GM19043 (cell line): ENCODE data around the gene HOXB7.

Source experiments
- ATAC-seq: cut with Tn5 transposase; IDR thresholded peaks from one replicate; pipeline ENCODE4 v1.9.1; 2021; ENCODE audit warnings: low read depth; ENCODE audit not compliant: unreplicated experiment

HOXB7 gene

DNA sequence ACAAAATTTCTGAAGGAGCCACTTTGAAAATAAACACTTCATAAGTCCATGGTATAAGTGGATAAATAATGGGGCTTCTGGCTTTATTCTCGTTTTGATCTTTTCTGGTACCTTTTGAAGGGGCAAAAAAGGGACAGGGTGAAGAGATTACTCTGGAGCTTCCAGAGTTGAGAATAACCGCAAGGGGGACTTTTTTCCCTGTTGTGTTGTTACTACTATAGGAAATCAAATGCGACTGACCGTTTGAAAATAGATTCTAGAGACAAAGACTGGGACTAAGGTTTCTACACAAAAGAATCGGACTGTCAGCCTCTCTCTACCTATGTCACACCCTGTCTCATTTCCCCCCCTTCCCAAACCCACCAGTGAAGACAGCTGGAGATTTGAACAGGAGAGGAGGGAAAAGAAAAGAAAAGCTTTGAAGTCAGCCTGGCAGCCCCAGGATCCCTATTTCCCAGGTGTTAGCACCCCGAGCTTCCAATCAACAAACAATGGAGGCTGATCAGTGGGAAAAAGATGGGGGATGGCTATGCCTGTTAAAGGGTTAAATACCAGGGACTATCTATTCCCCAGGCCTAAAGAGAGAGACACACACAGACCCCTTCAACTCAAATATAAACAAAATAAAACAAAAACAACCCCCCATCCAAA, 41.0 kb downstream of the HOXB7 start:
- ATAC-seq, result no peak

DNA sequence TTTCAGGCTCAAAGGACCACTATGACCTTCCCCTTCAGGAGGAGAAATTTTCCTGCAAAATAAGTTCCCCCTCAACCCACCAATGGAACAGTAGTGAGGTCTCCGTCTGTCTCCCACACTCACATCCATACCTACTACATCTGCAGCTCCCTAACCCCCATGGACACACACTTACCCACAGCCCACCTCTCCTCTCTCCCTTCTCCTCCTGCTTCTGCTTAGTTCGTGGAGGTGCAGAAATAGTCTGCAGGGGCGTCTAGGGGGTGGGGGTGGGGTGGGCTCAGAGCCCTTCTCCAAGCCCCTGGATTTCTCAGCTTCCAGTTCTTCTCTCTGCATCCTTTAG, 41.6 kb downstream of the HOXB7 start:
- ATAC-seq, result no peak

DNA sequence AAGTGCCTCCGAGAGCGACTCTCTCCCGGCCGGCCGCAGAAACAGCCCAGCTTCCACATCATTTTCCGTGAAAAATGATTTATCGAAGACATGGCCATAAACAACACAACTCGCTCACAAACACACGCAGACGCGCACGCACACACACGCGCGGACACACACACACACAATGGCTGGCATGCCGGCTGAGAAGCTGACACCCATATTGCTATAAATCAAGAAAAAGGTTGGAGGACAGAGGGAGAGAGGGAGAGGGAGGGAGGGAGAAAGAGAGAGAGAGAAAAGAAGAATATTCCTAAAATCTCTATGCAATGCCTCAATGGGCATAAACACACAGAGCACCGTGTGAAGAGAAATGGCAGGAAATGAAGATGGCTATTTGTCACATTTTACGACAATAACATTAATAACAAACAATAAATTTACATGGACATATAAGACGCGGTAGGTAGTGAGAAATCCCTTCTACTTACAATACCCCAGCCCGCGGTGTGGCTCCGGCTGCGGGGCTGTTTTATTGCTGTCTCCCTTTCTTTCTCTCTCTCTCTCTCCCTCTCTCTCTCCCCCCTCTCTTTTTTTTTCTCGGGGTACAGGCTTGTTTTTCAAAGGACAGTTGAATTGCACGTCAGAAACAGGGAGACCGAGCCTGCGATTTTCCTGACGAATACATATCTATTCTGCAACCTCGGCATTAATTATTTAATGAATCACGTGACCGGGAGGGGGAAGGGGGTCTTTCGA, 42.1 kb downstream of the HOXB7 start:
- ATAC-seq, result no peak

DNA sequence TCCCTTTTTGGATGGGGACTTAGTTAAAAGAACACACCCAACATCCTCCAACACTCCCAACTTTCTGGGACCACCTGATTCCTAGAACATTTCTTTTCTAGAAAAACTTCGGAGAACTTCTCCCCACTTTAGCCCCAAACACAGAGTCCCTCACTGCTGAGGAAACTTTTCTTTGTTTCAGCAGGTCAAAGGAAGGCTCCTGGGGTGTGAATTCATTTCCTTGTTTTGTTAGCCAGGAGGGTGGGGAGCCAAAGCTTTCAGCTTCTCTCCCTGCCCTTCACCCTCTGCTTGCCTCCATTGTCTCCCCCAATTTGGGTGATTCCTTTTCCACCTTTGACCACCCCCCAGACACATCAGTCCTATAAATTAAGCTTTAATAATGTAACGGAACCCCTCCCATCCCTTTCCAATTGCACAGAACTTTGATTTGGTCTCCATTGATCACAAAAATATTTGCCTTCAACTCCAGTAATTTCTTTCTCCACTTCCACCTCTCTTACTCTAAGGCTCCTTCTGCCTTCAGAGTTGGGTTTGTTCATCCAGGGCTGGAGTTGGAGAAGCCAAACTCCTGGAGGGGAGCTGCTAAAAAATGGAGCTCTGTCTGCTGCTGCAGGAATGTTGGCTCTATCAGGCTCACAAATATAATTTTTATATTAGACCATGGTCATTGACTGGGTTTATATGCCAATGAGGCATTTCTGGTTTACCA, 43.0 kb downstream of the HOXB7 start:
- no peak for ATAC-seq

DNA sequence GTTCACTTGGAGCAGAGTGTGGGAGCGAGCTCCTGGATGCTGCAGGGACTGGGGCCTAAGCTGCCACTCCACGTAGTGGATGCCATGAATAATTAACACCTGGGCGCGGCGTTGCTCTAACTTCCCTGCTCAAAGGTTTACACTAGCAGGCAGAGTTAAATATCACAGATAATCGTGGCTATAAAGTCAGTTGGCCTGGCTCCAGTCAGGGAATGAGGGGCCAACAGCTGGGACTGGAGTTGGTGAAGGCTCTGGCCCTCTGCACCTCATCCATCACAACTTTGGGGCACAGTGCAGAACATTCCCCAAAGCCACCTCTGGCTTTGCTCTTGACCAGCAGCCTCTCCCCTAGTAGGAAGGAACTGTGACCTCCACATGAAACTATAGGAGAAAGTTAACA, 43.6 kb downstream of the HOXB7 start:
- no peak for ATAC-seq

DNA sequence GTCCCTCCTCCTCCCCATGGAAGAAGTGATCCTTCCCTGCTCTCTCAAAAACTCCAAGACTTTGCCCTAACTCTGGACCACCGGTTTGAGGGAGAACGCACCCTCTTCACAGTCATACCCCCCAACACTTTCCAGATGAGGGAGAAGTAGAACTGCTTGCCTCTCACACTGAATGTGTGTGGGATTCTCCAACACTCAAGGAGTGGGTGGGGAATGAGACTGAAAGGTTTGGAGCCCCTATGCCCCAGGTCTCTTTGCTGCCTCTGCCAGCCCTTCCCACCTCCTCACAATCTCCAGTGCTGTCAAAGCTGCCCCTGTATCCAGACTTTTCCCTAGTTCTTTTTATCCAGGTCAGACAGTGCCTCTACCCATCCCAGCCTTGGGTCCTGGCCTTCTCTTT, 44.1 kb downstream of the HOXB7 start:
- no peak for ATAC-seq

DNA sequence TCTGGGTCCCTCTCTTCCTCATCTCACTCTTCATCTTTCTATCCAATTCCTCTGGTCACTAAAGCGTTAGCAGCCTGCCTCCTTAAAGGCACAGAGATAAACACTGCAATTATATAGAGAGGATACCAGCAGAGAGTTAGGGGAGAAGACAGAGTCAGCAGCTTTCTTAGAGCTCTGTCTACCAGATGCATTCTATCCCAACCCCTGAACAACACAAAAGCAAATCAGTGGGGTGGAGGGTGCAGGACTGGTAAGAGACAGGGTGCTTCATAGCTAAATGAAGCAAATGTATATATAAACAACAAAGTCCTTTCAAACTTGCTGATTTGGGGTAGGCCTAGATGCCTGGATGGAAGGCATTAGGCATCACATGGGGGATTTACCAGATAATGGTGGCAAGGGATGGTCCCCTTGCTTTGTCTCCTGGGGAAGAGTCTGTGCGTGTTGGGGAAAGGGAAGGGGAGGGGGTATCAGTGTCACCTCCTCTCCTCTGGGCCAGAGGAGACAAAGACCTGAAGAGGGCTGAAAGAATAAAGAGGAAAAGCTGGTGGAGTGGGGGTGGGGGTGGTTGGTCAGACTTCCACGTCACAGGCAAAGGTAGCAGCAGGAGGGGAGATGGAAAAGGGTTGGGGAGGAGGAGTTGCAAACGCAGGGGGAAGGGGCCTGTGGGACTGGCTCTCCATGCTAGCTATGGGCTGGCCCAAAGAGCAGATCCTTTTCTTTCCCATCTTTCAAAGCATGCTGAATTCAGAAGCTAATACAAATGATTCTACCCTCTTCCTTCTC, 44.7 kb downstream of the HOXB7 start:
- no peak for ATAC-seq

DNA sequence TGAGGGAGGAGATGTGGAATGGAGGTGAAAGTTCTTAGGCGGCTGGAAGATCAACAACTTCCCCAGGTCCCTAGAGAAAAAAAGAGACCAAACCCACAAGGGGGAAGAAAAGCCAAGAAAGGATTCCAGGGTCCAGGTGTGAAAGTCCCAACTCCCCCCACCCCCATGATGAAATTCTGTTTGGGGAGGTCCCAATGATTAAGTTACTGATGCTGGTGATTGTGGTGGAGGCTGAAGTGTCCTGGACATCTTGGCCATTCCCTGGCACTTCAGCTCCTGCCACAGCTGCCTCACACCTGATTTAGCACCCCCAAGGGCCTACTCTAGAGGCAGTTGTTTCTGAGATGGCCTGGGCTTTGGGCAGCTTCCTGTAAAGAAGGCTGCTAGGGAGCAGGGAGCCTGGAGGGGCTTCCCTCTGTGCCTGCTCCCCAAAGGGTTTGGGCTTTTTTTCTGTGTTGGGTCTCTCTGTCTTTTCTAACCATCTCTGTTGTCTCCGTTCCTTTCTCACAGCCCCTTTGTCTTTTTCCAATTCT, 45.7 kb downstream of the HOXB7 start:
- no peak for ATAC-seq

DNA sequence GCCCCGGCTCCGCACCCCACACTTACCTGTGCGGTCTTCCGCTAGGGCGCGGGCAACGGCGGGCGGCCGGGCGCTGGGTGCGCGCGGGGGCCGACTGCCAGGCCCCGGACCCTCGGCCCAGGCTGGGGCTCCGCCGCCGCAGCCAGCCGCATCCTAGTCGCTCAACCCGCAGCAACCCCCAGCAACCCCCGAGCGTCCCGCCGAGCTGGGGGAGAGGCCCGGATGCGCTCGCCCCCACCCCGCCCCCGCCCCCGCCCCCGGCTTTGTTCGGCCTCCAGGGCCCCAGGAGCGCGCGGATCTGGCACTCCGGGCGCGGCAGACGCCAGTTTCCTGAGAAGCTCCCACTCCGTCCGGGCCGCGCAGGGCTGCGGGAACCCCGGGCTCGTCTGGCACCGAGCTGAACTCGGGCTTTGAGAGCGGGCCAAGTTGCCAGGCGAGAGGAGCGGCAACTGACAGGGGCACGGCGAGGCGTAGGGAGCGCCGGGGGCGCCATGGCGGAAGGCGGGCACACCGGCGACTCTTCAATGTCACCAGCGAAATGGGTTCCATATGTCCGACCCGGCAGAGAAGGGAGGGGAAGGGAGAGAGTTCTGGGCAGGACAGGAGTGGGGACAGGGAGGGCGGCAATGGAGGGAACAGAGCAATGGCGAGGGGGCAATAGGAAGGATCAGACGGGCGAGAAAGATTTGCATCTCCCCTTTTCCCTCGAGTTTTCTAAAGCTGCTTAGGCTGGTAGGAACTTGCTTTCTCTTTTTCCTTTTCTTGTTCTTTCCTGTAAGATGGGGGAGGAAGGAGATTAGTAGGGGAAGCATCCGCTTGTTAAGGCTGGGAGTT, 46.4 kb downstream of the HOXB7 start:
- no peak for ATAC-seq

DNA sequence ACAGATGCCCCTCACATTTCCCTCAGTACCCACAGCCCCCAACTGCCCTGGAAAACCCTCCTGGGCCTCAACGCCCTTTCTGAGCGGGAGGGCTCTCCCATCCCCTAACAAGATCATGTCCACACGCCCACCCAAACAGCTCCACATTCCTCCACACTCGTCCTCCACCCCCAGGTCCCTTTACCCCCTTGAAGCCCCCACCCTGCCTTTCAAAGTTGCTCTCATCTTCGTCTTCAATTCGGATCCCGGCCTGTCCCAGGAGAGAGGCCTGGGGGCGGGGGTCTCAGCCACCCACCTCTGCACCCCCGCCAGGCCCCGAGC, 47.0 kb downstream of the HOXB7 start:
- ATAC-seq, result no peak

DNA sequence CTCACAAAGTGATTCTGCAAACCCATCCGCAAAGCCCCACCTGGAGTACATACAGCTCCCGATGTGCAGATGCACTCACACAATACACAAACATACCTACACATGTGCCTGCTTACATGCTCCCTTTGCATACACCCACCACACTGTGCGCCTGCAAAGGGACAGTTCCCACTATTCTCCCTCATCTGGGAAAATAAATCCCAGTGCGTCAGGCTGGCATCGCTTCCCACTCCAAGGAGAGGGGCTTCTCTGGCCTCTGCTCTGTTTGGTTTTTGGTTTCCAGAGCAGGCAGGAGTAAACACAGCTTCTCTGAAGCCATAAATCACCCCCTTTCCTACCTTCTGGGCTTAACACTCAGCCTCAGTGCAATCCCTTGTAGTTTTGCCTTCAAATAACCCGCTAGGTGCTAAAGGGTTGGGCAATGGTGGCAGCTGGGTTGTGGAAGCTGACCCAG, 47.4 kb downstream of the HOXB7 start:
- no peak for ATAC-seq

DNA sequence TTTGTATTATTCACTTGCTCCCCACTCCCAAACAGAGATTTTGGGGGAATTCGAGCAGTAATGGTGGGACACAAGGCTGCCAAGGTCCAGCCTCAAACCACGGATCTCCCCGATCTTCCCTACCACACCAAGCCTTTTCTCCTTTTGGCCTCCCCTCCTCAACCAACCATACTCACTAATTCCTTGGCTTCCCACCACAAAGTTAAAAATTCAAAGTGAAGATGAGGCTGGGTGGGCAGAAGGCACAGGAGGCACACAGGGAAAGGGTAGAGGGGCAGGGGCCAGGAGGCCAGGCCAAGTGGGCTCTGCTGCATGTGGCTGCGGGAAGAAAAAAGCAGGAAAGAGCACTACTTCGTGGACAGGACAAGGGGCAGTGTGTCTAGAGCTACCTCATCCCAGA, 47.9 kb downstream of the HOXB7 start:
- ATAC-seq, result no peak

DNA sequence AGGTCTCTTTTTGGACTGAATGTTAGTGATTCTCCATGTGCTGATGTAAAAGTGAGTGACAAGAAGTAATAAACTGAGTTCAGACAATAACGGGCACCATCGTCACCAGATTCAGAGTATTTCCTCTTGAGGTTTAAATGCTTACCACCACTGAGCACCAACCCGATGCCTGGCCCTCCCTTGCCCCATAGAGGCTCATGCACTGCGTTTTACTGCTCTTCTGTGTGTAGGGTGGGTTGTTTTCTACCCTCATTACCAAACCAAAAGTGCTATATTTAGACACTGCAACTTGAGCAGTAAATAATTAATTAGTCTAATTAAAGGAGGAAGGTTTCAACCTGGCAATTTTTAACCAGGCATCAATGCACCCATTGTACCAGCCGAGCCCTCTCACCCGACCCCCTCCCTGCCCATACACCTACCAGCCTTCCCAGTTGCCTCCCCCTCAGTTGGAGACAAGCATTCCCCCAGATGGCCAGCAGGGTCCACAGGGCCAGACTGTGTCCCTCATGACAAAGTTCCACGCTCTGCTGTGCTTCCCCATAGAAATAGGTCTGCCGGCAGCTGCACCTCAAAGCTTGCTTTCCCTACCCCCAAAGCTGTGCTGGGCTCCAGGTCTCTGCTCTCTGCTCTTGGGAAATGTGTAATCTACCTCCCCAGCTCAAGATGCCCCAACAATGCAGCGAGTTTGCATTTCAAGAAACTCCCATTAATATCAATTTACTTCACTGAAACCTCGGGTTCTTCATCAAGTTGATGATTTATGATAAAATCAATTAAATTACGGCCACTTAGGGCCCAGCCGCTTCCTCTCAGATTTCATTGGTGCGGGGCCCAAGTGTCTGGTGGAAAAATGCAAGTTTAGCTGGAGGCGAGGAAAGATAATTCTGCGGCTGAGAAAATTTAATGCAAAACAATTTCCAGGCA, 48.7 kb downstream of the HOXB7 start:
- peak; percentile 55 for ATAC-seq

DNA sequence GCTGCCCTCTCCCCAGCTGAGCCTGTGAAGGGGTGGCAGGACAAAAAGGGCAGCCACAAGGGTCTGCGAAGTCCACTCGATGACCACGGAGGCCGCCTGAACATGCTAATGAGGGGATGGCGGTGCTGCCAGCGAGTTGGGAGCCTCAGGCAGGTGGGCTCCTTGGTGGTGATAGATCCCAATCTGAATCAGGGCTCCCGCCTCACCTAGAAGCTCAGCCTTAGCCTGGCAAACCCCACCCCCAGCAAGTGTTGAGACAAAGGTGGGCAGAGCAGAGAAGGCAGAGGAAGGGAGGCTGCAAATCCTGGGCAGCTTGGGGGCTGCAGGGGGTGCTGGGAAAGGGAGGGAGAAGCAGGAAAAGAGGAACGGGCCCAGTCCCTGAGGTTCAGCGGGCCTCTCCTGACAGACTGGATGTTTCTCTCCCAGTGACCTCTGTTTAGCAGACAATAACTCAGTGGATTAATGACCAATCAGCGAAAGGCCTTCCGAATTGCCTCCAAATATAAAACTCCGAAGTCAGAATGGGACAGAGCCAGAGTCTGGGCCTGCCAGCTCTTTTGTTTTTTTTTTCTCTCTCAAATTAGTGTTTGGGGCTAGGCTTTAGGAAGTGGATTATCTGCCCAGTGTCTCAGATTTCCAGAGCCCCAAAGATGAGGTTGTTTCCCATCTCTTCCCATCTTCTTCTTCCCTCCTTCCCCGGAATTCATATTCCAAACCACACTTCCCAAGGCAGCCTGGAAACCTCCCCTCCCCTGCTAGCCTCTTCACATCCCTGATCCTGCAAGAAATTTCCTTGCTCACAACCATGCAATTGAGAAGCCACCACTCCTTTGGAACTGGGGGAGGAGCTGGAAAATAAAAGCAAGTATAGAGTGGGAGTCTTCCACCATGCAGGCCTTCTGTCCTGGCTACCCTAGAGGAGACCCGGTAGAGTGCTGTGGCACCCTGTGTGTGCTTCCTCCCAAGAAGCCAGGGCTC, 50.7 kb downstream of the HOXB7 start:
- no peak for ATAC-seq

DNA sequence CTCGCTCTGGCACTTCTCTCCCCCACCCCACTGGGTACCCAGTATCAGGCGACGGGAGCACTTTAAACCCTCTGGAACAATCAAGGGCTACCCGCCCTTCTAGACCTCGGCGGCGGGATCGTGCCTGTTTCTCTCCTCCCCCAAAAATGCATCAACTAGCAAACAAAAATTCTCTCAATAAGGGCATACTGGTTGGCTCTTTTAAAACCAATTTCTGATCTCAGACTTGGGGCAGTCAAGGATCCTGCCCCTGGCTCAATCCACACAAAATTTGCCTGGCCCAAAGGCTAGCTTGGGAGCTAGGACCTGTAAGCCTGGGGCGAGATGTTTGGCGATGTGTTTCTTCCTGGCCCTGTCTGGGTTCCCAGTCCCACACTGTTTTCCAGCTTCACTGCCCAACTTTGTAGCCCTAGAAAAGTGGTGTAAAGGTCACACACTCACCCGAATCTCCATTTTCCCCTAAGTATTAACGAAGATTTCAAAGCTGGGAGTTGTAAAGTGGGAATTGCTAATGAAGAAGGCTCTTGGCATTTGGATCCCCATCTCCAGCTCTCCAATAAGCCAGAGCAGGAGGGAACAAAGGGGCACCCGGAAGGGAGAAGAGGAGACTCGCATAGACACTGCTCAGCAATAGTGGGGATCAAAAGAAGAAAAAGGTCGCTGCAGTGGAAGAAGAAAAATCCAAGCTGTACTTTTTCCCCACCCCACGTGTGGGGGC, 51.5 kb downstream of the HOXB7 start:
- no peak for ATAC-seq

DNA sequence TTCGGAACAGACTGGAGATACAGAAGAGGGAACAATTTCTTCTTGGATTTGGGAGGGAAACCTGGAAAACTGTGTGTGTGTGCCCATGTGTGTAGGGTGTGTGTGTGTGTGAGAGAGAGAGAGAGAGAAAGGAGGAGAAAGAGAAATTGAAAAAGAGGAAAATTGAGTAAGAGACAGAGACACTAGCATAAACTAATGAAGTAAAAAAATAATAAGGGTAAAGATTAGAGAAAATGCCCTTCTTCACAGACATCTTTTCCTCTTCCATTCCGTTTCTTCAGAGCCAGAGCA, 52.0 kb downstream of the HOXB7 start:
- ATAC-seq, result no peak

DNA sequence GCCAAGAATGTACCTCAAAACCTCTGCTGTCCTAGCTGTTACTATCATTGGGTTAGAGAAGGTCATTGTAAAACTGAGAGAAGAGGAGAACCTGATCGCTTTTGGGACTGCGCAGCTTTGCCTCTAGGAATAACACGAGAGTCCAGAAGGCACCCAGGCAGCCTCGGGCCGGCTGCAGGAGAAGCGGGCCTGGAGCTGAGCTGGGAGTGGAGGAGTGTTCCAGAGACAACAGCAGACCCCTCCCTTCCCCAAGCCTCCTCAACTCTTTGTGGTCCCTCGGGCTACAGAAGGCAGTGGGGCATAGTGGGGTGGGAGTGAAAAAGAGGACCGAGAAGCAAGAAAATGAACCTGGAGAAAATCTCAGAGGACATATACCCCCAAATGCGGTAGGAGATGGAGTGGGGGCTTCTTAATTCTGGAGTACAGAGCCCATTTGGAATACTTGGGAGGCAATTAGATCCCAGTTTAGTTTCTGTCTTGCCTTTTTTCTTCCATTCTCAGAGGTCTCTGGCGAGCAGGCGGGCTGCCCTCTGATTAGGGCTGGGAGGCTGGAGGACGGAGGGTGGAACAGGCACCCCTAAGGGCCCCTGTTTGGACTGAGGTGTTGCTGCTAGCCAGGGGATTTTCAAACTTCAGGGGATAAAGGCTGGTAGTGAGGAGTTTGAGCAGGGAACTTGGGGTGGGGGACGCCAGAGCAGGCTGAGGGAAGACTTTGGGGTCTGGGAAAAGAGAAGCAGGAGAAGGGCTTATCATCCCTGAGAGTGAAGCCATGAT, 52.6 kb downstream of the HOXB7 start:
- no peak for ATAC-seq
